Measurements from ENCODE around the gene PPP1R37. TPM values are rescaled to one million over a fixed set of nuclear protein-coding genes. Genes with fewer than 3 reads are reported as not detected.
A peak's percentile ranks its signal among the peaks of the same experiment; 100 is the strongest.
"Not testable (repeated sequence)": the region's sequence is repeated elsewhere in the genome, so short reads cannot be mapped to it uniquely, and the experiment has no call there.

The PPP1R37 gene
- polyA plus RNA-seq, 12 donors: 15.0 to 43.3 (median 20.3) TPM; not detected in 1

- peak; percentile 100 for DNase-seq
Measured at GRCh38 chr19:45091031-45091923, 1.7 kb upstream of the PPP1R37 start.

- DNase-seq: no peak
Measured at GRCh38 chr19:45094137-45094536, 1.2 kb downstream of the PPP1R37 start.

GRCh38 chr19:45094707-45095106, 1.7 kb downstream of the PPP1R37 start:
- DNase-seq: no peak

- no peak for DNase-seq
Measured at GRCh38 chr19:45095496-45096413, 2.8 kb downstream of the PPP1R37 start.

- no peak for DNase-seq
Measured at GRCh38 chr19:45096700-45097099, 3.7 kb downstream of the PPP1R37 start.

GRCh38 chr19:45097450-45097775, 4.4 kb downstream of the PPP1R37 start:
- no peak for DNase-seq

GRCh38 chr19:45097776-45098520, 5.0 kb downstream of the PPP1R37 start:
- no peak for DNase-seq

- DNase-seq: no peak
Measured at GRCh38 chr19:45098521-45099466, 5.8 kb downstream of the PPP1R37 start.

GRCh38 chr19:45099467-45100191, 6.7 kb downstream of the PPP1R37 start:
- no peak for DNase-seq

GRCh38 chr19:45100201-45100600, 7.2 kb downstream of the PPP1R37 start:
- DNase-seq: no peak

GRCh38 chr19:45100846-45101252, 7.9 kb downstream of the PPP1R37 start:
- no peak for DNase-seq

GRCh38 chr19:45101806-45102205, 8.8 kb downstream of the PPP1R37 start:
- DNase-seq: no peak

GRCh38 chr19:45102481-45102880, 9.5 kb downstream of the PPP1R37 start:
- DNase-seq: no peak

- no peak for DNase-seq
Measured at GRCh38 chr19:45103156-45103507, 10.2 kb downstream of the PPP1R37 start.

GRCh38 chr19:45103508-45104319, 10.7 kb downstream of the PPP1R37 start:
- no peak for DNase-seq

GRCh38 chr19:45104658-45105349, 11.8 kb downstream of the PPP1R37 start:
- DNase-seq: no peak

GRCh38 chr19:45106363-45106762, 13.4 kb downstream of the PPP1R37 start:
- DNase-seq: not testable (repeated sequence)

- no peak for DNase-seq
Measured at GRCh38 chr19:45107621-45108150, 14.7 kb downstream of the PPP1R37 start.

Measured in muscle of arm (tissue), 12 donors.